Keratinocyte (primary cell): Measurements from ENCODE around the gene CDC16.
"Not testable (repeated sequence)": the region's sequence is repeated elsewhere in the genome, so short reads cannot be mapped to it uniquely, and the experiment has no call there.

Experiments used
- CTCF ChIP-seq, 3 experiments: IDR thresholded peaks in 1 of 3; conservative IDR thresholded peaks in 1 of 3; optimal IDR thresholded peaks in 1 of 3; 2 replicates in 2 of 3; 3 replicates in 1 of 3; pipeline versions ENCODE3 to v1.5.1; 2011; ENCODE audit warnings: low read length in 3 of 3, mild to moderate bottlenecking in 3 of 3, moderate library complexity in 2 of 3, control low read depth in 1 of 3, inconsistent platforms in 1 of 3; ENCODE audit not compliant: insufficient read depth in 2 of 3; ENCODE audit errors: extremely low read depth in 1 of 3
- EZH2 ChIP-seq: IDR thresholded peaks from one replicate; pipeline ENCODE4 v1.6.1; 2012; ENCODE audit warnings: inconsistent platforms, mild to moderate bottlenecking, low read length, moderate library complexity

GRCh38 chr13:114251639-114252440, 17.1 kb downstream of the CDC16 start:
- not testable (repeated sequence) for TF ChIP-seq CTCF (optimal IDR thresholded peaks at IDR 0.05 in 1 of 3, IDR thresholded peaks at IDR 0.05 in 1 of 3, conservative IDR thresholded peaks at IDR 0.05 in 1 of 3; ENCODE audit: extremely low read depth in 1 of 3, insufficient read depth in 2 of 3, low read length in 3 of 3); EZH2
